ENCODE results near the gene PALLD.

The PALLD gene

DNA sequence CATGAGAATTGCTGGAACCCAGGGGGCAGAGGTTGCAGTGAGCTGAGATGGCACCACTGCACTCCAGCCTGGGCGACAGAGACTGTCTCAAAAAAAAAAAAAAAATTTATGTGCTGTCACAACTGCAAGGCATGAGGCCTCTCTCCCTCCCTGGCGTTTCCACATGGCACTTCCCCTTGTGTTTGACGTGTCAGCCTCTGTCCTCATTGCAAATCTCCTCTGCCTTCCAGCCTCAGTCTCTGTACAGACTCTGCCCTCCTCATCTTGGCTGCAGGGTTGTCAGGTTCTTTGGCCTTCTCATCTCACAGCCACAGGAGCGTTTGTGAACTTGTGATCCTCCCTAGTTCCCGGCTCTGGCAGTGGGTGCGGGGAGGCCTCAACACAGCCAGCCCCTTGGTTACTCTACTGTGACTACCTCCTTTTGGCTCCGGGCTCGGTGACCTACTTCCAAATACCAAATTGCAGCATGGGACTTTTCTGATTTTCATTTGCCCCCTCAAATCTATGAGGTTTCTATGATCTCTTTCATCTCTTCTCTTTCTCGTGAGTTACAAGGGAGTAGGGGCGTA, 263.2 kb downstream of the PALLD start:
- DNase-seq (ENCODE audit: low read depth in 2 of 2) = no peak

- no peak for DNase-seq (ENCODE audit: low read depth in 2 of 2)
Measured at GRCh38 chr4:168761066-168761465, 264.2 kb downstream of the PALLD start.

DNA sequence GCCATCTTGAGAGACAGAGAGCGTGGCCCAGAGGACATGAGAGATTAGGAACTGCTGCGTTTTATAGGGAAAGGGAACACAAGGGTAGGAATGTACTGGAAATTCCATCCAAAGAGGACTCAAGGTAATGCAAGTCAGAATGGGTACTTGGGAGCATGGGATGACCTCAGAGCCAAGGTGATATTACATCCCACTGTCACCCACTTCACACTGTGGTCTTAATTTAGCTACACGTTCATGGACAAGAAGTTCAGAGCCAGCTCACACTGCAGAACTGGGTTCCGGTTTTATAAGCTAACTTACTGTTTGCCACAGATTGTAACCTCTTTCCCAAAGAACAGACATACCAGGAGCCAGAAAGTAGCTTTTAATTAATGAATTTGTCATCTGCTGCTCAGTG, 268.5 kb downstream of the PALLD start:
- no peak for DNase-seq (ENCODE audit: low read depth in 2 of 2)

GRCh38 chr4:168765726-168766125, 268.9 kb downstream of the PALLD start:
- no peak for DNase-seq (ENCODE audit: low read depth in 2 of 2)

DNA sequence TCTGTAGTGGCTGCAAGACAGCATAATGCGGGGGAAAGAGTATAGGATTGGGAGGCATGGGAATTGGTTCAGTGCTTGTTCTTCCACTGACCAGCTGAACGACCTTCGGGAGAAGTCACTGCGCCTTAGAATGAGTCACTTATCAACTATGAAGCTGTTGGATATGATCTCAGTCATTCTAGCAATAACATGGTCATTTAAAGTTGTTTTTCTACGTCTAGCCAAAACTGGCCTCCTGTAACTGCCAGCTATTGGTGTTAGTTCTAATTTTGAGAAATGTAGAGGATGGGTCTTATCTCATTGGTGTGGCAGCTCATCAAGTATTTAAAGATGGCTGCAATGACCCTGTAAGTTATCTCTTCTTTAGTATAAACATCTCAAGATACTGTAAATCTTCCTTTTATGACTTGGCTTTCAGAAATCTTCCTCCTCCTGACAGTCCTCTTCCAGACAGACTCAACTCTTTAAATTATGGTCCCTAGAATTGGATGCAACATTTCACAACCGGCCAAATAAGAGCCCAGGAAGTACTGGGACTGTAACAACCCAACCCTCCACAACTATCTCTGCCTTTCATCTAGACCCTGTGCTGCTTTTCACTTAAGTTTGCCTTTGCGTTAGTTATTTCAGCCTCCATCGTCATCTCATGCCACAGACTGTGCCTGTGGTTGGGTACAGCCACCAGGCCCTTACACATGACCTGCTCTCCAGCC, 269.9 kb downstream of the PALLD start:
- no peak for DNase-seq (ENCODE audit: low read depth in 2 of 2)

DNA sequence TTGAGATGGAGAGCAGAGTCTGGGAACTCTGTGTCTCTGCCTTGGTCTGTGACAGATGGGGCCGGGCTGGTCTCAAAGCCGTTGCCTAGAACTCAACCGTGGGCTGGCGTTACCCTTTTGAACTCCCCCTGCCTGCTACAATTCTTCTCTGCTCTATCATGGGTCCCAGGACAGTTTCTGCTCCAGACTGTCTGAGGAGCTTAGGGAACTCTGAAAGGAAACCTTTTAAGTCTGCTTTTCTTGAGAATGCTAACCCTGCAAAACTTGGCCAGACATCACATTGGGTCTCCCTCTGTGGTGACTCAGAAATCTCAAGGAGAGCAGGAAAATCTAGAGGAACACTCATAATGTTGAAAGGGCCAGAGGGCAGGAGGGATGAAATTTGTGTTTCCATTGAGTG, 272.6 kb downstream of the PALLD start:
- DNase-seq (ENCODE audit: low read depth in 2 of 2) = no peak

GRCh38 chr4:168769837-168770236, 273.0 kb downstream of the PALLD start:
- DNase-seq (ENCODE audit: low read depth in 2 of 2) = no peak

DNA sequence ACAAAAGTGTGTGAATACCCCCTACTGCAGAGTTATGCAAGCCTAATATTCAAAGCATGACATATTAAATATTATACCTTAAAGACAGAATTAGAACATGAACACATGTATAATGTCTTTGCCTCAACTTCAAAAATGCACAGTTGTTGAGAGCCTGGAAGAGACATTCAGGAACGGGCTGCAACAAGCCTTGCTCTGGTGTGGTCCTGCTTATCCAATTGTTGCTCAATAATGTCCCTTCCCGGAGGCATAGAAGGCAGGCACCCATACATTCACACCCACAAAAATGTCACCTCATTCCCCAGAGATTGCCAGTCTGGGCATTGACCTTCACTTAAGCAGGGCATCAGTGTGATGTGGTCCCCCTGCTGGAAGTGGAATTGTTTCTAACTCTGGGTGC, 274.4 kb downstream of the PALLD start:
- DNase-seq (ENCODE audit: low read depth in 2 of 2) = no peak

DNA sequence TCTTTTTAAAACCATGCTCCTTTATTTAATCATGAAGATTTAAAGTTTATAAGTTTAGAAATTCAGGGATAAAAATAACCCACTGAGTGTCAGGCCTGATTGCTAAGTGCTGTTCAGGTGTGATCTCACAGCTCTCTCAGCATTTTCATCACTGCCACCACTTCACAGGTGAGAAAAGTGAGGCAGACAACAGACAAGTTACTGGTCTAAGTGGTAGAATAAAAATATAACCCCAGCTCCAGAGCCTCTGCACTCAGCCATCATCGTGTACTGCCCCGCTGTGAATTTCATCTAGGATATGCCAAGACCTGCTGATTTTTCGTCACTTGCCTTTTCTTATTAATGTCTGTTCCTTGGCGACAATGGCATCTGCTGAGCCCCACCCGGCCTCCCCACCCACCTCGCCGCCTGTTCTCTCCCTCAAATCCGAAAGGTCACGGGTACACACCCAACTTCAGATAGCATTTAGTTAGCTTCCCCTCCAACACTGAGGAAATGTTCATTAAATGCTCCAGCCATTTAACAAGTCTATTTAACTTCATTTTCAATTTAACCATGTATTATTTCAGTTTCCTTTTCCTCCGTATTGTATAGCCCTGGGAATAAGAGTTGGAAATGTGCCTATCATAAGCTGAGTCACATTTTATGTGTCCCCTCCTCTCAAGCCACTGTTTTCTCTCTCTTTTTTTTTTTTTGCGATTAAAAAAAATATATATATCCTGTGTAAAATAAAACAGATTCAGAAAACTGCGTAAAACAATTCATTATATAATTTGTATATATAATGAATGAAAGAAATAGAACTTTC, 276.7 kb downstream of the PALLD start:
- no peak for DNase-seq (ENCODE audit: low read depth in 2 of 2)

GRCh38 chr4:168776382-168776781, 279.5 kb downstream of the PALLD start:
- no peak for DNase-seq (ENCODE audit: low read depth in 2 of 2)

- DNase-seq (ENCODE audit: low read depth in 2 of 2) = no peak
Measured at GRCh38 chr4:168777277-168777965, 280.6 kb downstream of the PALLD start.

- no peak for DNase-seq (ENCODE audit: low read depth in 2 of 2)
Measured at GRCh38 chr4:168781341-168781740, 284.5 kb downstream of the PALLD start.

GRCh38 chr4:168781926-168782325, 285.1 kb downstream of the PALLD start:
- no peak for DNase-seq (ENCODE audit: low read depth in 2 of 2)

DNA sequence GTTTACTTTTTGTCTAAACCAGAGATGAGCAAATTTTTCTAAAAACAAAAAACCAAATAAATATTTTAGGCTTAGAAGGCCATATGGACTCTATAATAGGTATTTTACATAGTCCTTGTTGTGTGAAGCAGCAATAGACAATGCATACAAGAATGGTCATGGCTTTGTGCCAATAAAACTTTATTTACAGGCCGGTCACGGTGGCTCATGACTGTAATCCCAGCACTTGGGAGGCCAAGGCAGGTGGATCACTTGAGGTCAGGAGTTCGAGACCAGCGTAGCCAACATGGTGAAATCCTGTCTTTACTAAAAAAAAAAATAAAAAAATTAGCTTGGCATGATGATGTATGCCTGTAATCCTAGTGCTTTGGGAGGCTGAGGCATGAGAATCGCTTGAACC, 285.6 kb downstream of the PALLD start:
- no peak for DNase-seq (ENCODE audit: low read depth in 2 of 2)

DNA sequence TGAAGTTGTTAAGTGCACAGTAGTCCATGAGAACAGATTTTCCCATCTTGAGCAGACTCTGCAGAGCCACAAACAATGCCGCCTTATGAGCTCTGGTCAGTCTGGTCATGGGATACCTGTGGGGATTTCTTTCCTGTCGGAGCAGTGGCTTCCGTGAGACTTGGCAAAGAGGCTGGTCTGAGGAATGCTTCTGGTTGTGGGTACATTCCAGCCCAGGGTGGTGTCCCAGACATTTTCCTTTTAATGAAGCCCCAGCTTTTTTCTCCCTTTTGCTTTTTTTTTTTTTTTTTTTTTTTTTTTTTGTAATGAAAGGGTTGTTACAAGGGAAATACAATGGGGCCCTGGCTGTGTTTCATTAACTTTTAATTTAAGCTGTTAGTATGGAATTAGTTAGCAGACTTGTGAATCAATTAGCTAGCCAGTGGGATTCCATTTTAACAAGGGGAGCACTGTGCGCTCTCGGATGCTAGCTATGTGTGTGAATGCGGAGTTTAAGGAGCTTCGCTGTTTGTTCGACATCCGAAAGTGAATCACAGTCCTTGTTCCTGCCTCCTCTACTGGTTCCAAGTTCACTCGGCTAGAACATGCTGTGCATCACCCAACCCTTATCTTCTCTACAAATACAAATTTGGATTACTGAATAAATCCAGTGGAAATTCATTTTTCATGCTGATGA, 288.1 kb downstream of the PALLD start:
- DNase-seq (ENCODE audit: low read depth in 2 of 2) = no peak

DNA sequence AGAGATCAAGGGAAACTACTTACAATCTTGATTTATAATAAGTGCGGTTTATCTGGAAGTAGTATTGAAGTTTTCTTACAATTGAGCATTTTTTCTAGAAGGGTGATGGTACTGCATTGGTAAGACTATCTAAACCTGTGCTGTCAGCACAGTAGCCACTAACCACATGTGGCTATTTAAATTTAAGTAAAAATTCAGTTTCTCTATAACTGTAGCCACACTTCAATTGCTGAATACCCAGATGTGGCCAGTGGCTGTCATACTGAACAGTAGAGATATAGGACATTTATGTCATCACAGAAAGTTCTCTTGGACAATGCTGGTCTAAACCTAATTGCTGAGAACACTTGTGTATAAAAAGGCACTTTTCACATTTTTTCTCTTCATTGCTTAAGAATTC, 290.5 kb downstream of the PALLD start:
- no peak for DNase-seq (ENCODE audit: low read depth in 2 of 2)

DNA sequence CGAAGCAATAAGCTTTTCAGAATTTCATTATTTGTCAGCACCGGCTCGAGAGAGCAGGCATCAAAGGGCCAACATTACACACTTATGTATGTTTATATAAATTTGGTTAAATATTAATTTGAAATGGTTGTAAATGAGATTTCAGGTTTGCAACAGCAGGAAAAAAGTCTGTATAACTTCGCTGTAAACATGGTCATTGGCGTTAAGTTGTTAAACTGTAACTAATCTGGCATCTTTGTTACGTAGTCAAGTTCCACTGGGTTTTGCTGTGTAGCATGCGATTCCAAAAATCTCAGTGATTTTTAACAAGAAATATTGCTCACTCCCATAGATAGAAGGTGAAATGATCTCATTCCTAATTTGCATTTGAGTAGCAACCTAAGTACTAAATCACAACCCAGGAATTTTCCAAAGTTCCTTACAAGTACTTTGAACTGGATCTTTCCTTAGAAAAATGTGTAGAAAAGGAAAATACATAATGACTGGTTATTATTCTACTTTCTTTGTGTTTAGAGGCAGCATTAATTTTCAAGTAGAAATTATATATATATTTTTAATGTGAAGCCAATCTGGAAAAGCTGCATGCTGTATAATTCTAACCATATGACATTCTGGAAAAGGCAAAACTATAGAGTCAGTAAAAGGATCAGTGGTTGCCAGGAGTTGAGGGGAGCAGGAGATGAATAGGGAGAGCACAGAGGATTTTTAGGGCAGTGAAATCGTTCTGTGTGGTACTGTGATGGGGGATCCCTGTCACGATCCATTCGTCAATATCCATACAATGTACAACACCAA, 291.1 kb downstream of the PALLD start:
- no peak for DNase-seq (ENCODE audit: low read depth in 2 of 2)

- DNase-seq (ENCODE audit: low read depth in 2 of 2) = no peak
Measured at GRCh38 chr4:168790898-168791297, 294.0 kb downstream of the PALLD start.

DNA sequence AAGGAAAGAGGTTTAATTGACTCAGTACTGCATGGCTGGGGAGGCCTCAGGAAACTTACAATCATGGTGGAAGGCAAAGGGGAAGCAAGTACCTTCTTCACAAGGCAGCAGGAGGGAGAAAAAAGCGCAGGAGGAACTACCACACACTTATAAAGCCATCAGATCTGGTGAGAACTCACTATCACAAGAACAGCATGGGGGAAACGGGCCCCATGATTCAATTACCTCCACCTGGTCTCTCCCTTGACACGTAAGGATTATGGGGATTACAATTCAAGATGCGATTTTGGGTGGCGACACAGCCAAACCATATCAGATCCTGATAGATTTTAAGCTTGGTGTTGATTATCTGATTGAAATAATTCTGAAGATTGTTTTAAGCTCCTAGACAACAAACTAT, 294.5 kb downstream of the PALLD start:
- DNase-seq (ENCODE audit: low read depth in 2 of 2) = no peak

DNA sequence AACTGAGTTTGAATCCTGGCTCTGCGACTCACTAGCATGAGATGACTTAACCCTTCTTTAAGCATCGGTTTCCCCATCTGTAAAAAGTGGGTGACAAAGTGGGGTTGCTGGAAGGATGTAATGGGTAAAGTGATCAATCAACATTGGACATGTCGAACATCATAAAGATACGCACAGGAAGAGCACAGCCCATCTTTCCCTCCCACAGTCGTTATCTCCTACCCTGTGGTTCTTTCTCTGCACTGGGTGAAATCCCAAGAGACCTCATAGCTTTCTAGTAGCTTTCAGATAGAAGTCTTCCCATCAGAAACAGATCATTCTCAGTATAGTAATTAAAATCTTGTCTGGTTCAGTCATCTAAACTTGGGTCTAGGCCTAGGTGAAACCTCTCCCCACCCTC, 296.7 kb downstream of the PALLD start:
- no peak for DNase-seq (ENCODE audit: low read depth in 2 of 2)

- no peak for DNase-seq (ENCODE audit: low read depth in 2 of 2)
Measured at GRCh38 chr4:168794092-168794707, 297.3 kb downstream of the PALLD start.
